ENCODE results near the gene GANC. TPM values are rescaled to one million over a fixed set of nuclear protein-coding genes. Genes with fewer than 3 reads are reported as not detected.

GANC gene
- total RNA-seq, 1 donor from 2014 or later, result 12.5 TPM

DNA sequence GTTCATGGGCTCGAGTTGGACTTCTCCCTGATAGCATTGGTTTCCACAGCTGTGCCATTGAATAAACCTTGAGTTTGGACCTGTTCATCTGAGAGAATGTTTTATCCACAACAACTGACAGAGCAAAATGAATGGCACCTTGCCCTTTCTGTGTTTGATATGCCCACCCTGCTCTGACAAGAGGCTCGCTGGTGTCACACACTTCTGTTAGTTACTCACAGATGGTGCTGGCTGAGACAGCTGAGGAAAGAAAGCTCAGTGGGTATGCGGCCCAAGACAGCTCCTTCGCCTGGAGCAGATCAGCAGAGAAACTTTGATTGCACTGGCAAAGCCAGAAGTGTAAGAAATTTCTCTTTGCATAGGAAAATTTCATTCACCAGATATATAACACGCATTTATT is 83.8 kb downstream of the GANC start:
- Histone ChIP-seq H3K27me3 (ENCODE audit: insufficient read depth, low read length) (no peaks in the 10 kb centered on the region), H3K27ac (ENCODE audit: low read depth, low read length) (no peak overlapping the region), H4K20me1 (ENCODE audit: insufficient read depth, low read length) (no peaks in the 10 kb centered on the region), H3K9ac (ENCODE audit: low read length) (no peak overlapping the region), H3K9me3 (ENCODE audit: insufficient read depth, low read depth, low read length) (no peaks in the 10 kb centered on the region), H3K36me3 (ENCODE audit: insufficient read depth, low read length) (no peaks in the 10 kb centered on the region), H2AFZ (ENCODE audit: low read depth, low read length) (no peak overlapping the region), H3K4me1 (ENCODE audit: insufficient read depth, low read length) (no peaks in the 10 kb centered on the region), H3K4me2 (ENCODE audit: low read length) (no peak overlapping the region), H3K4me3 (ENCODE audit: insufficient read depth, low read depth, low read length) (no peak overlapping the region), H3K79me2 (ENCODE audit: insufficient read depth, low read length) (no peaks in the 10 kb centered on the region)
- DNase-seq (ENCODE audit: low read depth) (no peak), FAIRE-seq (no peak)
- Mint-ChIP-seq H3K9me3 (ENCODE audit: unreplicated experiment) (no peaks in the 10 kb centered on the region), H3K4me1 (ENCODE audit: low read depth, unreplicated experiment) (peaks cover 3% of the 10 kb centered on the region), H3K27ac (ENCODE audit: unreplicated experiment) (no peak overlapping the region), H3K36me3 (ENCODE audit: low read depth, unreplicated experiment) (peaks cover 3% of the 10 kb centered on the region), H3K27me3 (ENCODE audit: low read depth, unreplicated experiment) (peaks cover 4% of the 10 kb centered on the region), H3K4me3 (ENCODE audit: unreplicated experiment) (no peak overlapping the region)
- no peak for TF ChIP-seq EZH2 (IDR thresholded peaks at IDR 0.05; ENCODE audit: insufficient read depth, low read length)
- no peak for TF ChIP-seq CTCF (IDR thresholded peaks at IDR 0.05; ENCODE audit: insufficient read depth, low read depth, low read length)

- DNase-seq (ENCODE audit: low read depth), result no peak
- H3K27me3 ChIP-seq (ENCODE audit: insufficient read depth, low read length), result no peaks in the 10 kb centered on the region
- no peak overlapping the region for H2AFZ ChIP-seq (ENCODE audit: low read depth, low read length)
- Mint-ChIP-seq H3K4me3 (ENCODE audit: unreplicated experiment) (no peak overlapping the region), H3K36me3 (ENCODE audit: low read depth, unreplicated experiment) (peaks cover 3% of the 10 kb centered on the region), H3K27me3 (ENCODE audit: low read depth, unreplicated experiment) (peaks cover 4% of the 10 kb centered on the region), H3K9me3 (ENCODE audit: unreplicated experiment) (no peaks in the 10 kb centered on the region), H3K27ac (ENCODE audit: unreplicated experiment) (no peak overlapping the region), H3K4me1 (ENCODE audit: low read depth, unreplicated experiment) (peaks cover 3% of the 10 kb centered on the region)
- no peak for TF ChIP-seq CTCF (IDR thresholded peaks at IDR 0.05; ENCODE audit: insufficient read depth, low read depth, low read length)
- TF ChIP-seq EZH2 (IDR thresholded peaks at IDR 0.05; ENCODE audit: insufficient read depth, low read length), result no peak
- H3K36me3 ChIP-seq (ENCODE audit: insufficient read depth, low read length), result no peaks in the 10 kb centered on the region
- H3K79me2 ChIP-seq (ENCODE audit: insufficient read depth, low read length), result no peaks in the 10 kb centered on the region
- no peak for FAIRE-seq
- H4K20me1 ChIP-seq (ENCODE audit: insufficient read depth, low read length), result no peaks in the 10 kb centered on the region
- no peak overlapping the region for H3K4me3 ChIP-seq (ENCODE audit: insufficient read depth, low read depth, low read length)
- no peak overlapping the region for H3K4me2 ChIP-seq (ENCODE audit: low read length)
- H3K27ac ChIP-seq (ENCODE audit: low read depth, low read length), result no peak overlapping the region
- no peaks in the 10 kb centered on the region for H3K9me3 ChIP-seq (ENCODE audit: insufficient read depth, low read depth, low read length)
- H3K9ac ChIP-seq (ENCODE audit: low read length), result no peak overlapping the region
- no peaks in the 10 kb centered on the region for H3K4me1 ChIP-seq (ENCODE audit: insufficient read depth, low read length)
Measured at GRCh38 chr15:42358141-42358540, 85.1 kb downstream of the GANC start.

DNA sequence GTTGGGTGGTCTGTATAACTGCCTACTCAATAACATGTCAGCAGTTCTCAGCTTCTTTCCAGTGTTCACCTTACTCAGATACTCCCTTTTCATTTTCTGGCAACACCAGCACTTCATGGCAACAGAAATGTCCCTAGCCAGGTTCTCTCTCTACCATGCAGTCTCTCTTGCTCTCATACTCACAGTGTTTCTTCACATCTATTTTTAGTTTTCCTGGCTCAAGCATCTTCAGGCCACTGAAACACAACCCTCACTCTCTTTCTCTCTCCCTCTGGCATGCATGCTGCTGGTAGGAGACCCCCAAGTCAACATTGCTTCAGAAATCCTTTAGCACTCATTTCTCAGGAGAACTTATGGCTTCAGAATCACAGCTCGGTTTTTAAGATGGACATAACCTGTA is 86.2 kb downstream of the GANC start, which contains the start of gene CAPN3:
Gene CAPN3 (plus strand): TSS at position 253 of the 400 bp plus-strand sequence. CDS start 305 bp downstream, outside the sequence.
- Mint-ChIP-seq H3K27ac (ENCODE audit: unreplicated experiment) (no peak within 1 kb of the TSS), H3K4me3 (ENCODE audit: unreplicated experiment) (no peak within 1 kb of the TSS), H3K4me1 (ENCODE audit: low read depth, unreplicated experiment) (peaks cover 3% of the 10 kb centered on the region), H3K9me3 (ENCODE audit: unreplicated experiment) (no peaks in the 10 kb centered on the region), H3K36me3 (ENCODE audit: low read depth, unreplicated experiment) (peaks cover 3% of the 10 kb centered on the region), H3K27me3 (ENCODE audit: low read depth, unreplicated experiment) (peaks cover 4% of the 10 kb centered on the region)
- no peak within 1 kb of the TSS for H2AFZ ChIP-seq (ENCODE audit: low read depth, low read length)
- TF ChIP-seq CTCF (IDR thresholded peaks at IDR 0.05; ENCODE audit: insufficient read depth, low read depth, low read length) (no peak), EZH2 (IDR thresholded peaks at IDR 0.05; ENCODE audit: insufficient read depth, low read length) (no peak)
- no peak within 1 kb of the TSS for H3K27ac ChIP-seq (ENCODE audit: low read depth, low read length)
- H4K20me1 ChIP-seq (ENCODE audit: insufficient read depth, low read length), result no peaks in the 10 kb centered on the region
- FAIRE-seq, result no peak
- no peak within 1 kb of the TSS for H3K4me3 ChIP-seq (ENCODE audit: insufficient read depth, low read depth, low read length)
- no peaks in the 10 kb centered on the region for H3K79me2 ChIP-seq (ENCODE audit: insufficient read depth, low read length)
- no peaks in the 10 kb centered on the region for H3K36me3 ChIP-seq (ENCODE audit: insufficient read depth, low read length)
- DNase-seq (ENCODE audit: low read depth), result no peak
- H3K4me2 ChIP-seq (ENCODE audit: low read length), result no peak within 1 kb of the TSS
- no peaks in the 10 kb centered on the region for H3K4me1 ChIP-seq (ENCODE audit: insufficient read depth, low read length)
- no peak within 1 kb of the TSS for H3K9ac ChIP-seq (ENCODE audit: low read length)
- H3K9me3 ChIP-seq (ENCODE audit: insufficient read depth, low read depth, low read length), result no peaks in the 10 kb centered on the region
- no peaks in the 10 kb centered on the region for H3K27me3 ChIP-seq (ENCODE audit: insufficient read depth, low read length)
